OCI-LY3 (cell line): ENCODE data around the gene SPINT3.

ENCODE experiments used
- H2AFZ ChIP-seq: fragments of 200-600, 300-600 bp; shearing (Covaris generic); 2 replicates; pipeline ENCODE4 v1.6.0; 2014; ENCODE audit warnings: antibody characterized with exemption, low read depth, low read length
- H3K27ac ChIP-seq: fragments of 200-600, 300-600 bp; sonication (generic); 2 replicates; pipeline ENCODE4 v1.5.1; 2014; ENCODE audit warnings: mild to moderate bottlenecking, low read length, moderate library complexity, mixed read lengths
- H3K27me3 ChIP-seq: fragments of 200-600, 300-600 bp; sonication (generic); 2 replicates; pipeline ENCODE4 v1.6.1; 2014; ENCODE audit warnings: low read depth, low read length, mixed read lengths
- H3K36me3 ChIP-seq: fragments of 200-600, 300-600 bp; sonication (generic); replicated peaks from 2 replicates; pipeline ENCODE3; 2014; ENCODE audit warnings: low read depth, low read length, mixed read lengths
- H3K4me1 ChIP-seq: fragments of 300-600, 200-600 bp; sonication (generic); 2 replicates; pipeline ENCODE4 v1.6.1; 2014; ENCODE audit warnings: low read length, mixed read lengths
- H3K4me2 ChIP-seq: fragments of 200-600, 300-600 bp; sonication (generic); 2 replicates; pipeline ENCODE4 v1.6.1; 2014; ENCODE audit warnings: low read length, mixed read lengths
- H3K4me3 ChIP-seq: fragments of 300-600, 200-600 bp; sonication (generic); 2 replicates; pipeline ENCODE4 v1.5.1; 2014; ENCODE audit warnings: antibody characterized with exemption, mild to moderate bottlenecking, low read length, moderate library complexity
- H3K79me2 ChIP-seq: fragments of 300-600, 200-600 bp; shearing (Covaris generic); 2 replicates; pipeline ENCODE4 v1.6.1; 2014; ENCODE audit warnings: mild to moderate bottlenecking, low read length, mixed read lengths
- H3K9ac ChIP-seq: fragments of 300-600, 200-600 bp; shearing (Covaris generic); 2 replicates; pipeline ENCODE4 v1.6.0; 2014; ENCODE audit warnings: mild to moderate bottlenecking, low read length, moderate library complexity
- H3K9me3 ChIP-seq: fragments of 200-600, 300-600 bp; shearing (Covaris generic); 2 replicates; pipeline ENCODE4 v1.6.1; 2014; ENCODE audit warnings: low read length, mixed read lengths; ENCODE audit not compliant: insufficient read depth
- H4K20me1 ChIP-seq: fragments of 200-600, 300-600 bp; sonication (generic); 2 replicates; pipeline ENCODE4 v1.6.1; 2016; ENCODE audit warnings: low read length, mixed read lengths; ENCODE audit not compliant: insufficient read depth
- EZH2phosphoT487 ChIP-seq: fragments of 200-600 bp; shearing (Covaris generic); IDR thresholded peaks from 2 replicates; pipeline ENCODE4 v1.6.1; 2018; ENCODE audit warnings: antibody characterized with exemption, mixed run types, low read depth
- TF ChIP-seq, protein P1 (sequence below): fragments of 200-600, 300-600 bp; sonication (generic); IDR thresholded peaks from 2 replicates; pipeline ENCODE4 v1.5.1; 2014; ENCODE audit warnings: antibody characterized with exemption, low read length, low read depth

SPINT3 gene

DNA sequence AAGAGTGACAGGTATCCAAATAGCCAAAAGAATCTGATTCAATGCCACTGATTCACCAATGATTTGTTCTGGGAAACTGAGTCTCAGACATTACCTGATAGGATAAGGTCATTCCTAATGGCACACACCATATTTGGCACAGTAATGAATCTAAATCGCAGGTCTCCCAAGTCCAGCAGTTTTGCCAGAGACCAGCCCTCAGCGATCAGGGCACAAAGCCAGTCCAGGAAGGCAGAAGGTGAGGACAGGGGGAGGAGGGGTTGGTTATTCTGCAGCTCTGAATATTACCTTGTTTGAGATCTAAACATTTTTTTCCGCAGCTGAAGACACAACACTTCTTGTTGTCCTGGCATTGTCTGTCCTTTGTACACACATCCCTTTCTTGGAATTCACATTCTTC is 29.9 kb upstream of the SPINT3 start:
- Histone ChIP-seq H3K9me3 (no peaks in the 10 kb centered on the region), H3K27me3 (peaks cover 87% of the 10 kb centered on the region)
- no peak for TF ChIP-seq EZH2phosphoT487
- TF ChIP-seq, protein P1, sequence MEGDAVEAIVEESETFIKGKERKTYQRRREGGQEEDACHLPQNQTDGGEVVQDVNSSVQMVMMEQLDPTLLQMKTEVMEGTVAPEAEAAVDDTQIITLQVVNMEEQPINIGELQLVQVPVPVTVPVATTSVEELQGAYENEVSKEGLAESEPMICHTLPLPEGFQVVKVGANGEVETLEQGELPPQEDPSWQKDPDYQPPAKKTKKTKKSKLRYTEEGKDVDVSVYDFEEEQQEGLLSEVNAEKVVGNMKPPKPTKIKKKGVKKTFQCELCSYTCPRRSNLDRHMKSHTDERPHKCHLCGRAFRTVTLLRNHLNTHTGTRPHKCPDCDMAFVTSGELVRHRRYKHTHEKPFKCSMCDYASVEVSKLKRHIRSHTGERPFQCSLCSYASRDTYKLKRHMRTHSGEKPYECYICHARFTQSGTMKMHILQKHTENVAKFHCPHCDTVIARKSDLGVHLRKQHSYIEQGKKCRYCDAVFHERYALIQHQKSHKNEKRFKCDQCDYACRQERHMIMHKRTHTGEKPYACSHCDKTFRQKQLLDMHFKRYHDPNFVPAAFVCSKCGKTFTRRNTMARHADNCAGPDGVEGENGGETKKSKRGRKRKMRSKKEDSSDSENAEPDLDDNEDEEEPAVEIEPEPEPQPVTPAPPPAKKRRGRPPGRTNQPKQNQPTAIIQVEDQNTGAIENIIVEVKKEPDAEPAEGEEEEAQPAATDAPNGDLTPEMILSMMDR = no peak

DNA sequence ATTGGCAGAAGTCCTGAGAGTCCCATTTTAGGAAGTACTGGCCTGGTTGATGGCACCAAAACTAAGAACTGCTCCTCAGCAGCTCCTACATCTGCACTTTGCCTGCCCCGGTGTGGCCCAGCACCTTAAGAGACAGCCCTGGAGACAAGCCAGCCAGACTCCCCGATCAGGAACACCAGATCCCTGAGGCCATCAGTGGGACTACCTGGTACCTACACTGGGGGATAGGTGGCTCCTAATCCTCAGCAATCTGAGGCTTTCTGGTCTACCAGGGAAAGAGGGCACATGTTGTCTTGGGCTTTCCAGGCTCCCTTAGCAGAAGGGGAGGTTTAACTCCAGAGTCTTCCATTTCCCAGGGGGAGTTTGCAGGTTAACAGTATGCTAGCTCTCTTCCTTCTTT is 24.0 kb upstream of the SPINT3 start, which contains the start of gene WFDC6:
WFDC6 (minus strand) TSS at position 101 of the 400 bp plus-strand sequence; CDS start at position 26, 75 bp downstream.
- Histone ChIP-seq H3K4me1 (no peaks in the 10 kb centered on the region), H3K4me2 (no peak within 1 kb of the TSS), H3K4me3 (no peak within 1 kb of the TSS), H4K20me1 (no peaks in the 10 kb centered on the region), H3K79me2 (no peaks in the 10 kb centered on the region), H3K36me3 (no peaks in the 10 kb centered on the region), H3K27me3 (peaks cover 95% of the 10 kb centered on the region), H3K27ac (no peak within 1 kb of the TSS), H3K9ac (no peak within 1 kb of the TSS), H2AFZ (no peak within 1 kb of the TSS), H3K9me3 (no peaks in the 10 kb centered on the region)
- TF ChIP-seq, protein P1 = no peak
- TF ChIP-seq EZH2phosphoT487 = no peak

More for the DNA sequence above, 29.9 kb upstream of the SPINT3 start:
- Histone ChIP-seq H3K4me2 (no peak overlapping the region), H3K4me1 (no peaks in the 10 kb centered on the region), H3K36me3 (no peaks in the 10 kb centered on the region), H3K9ac (no peak overlapping the region), H3K79me2 (no peaks in the 10 kb centered on the region), H3K4me3 (no peak overlapping the region), H4K20me1 (no peaks in the 10 kb centered on the region), H2AFZ (no peak overlapping the region), H3K27ac (no peak overlapping the region)

DNA sequence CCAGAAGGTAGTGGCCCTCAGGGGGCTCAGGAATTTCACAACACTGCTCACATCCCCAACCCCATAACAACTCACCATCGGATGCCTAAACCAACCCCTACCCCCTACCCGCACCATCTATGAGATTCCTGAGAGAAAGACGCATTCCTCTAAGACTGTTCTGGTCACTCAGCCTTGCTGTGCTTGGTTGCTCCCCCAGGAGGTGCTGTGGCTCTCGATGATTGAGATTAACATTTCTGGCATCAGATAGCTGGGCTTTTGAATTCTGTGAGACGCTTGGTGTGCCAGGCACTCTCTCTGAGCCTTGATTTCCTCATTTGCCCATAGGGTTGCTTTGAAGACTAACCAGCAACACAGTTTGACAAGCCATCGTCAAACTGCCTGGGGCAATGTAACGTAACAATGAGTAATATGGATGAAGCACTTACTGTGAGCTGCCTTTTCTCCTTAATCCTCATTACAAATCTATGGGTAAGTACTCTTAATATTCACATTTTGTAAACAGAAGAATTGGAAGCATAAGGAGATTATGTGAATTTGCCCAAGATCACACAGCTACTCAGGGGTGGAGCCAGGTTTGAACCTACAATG is 22.9 kb upstream of the SPINT3 start:
- no peak overlapping the region for H3K4me3 ChIP-seq
- H4K20me1 ChIP-seq = no peaks in the 10 kb centered on the region
- no peaks in the 10 kb centered on the region for H3K36me3 ChIP-seq
- no peak overlapping the region for H2AFZ ChIP-seq
- no peak overlapping the region for H3K4me2 ChIP-seq
- H3K9me3 ChIP-seq = no peaks in the 10 kb centered on the region
- H3K27ac ChIP-seq = no peak overlapping the region
- TF ChIP-seq, protein P1 = no peak
- no peak for TF ChIP-seq EZH2phosphoT487
- no peak overlapping the region for H3K9ac ChIP-seq
- peaks cover 90% of the 10 kb centered on the region for H3K27me3 ChIP-seq
- no peaks in the 10 kb centered on the region for H3K4me1 ChIP-seq
- no peaks in the 10 kb centered on the region for H3K79me2 ChIP-seq

DNA sequence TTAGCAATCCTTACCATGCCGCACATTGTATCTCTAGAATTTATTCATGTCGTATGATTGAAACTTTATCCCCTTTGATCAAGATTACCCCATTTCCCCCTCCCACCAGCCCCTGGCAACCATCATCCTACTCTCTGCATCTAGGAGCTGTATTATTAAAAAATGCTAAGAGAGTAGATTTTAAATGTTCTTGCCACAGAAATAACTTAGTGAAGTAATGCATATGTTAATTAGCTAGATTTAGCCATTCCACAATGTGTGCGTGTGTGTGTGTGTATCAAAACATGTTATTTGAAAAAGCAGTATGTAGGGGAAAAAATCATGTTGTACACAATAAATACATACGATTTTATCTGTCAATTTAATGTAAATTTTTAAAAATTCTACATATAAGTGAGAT is 11.9 kb upstream of the SPINT3 start:
- TF ChIP-seq, protein P1 = no peak
- no peak for TF ChIP-seq EZH2phosphoT487
- Histone ChIP-seq H3K4me3 (no peak overlapping the region), H3K27me3 (peaks cover 48% of the 10 kb centered on the region), H3K27ac (no peak overlapping the region), H3K9me3 (no peaks in the 10 kb centered on the region), H3K36me3 (no peaks in the 10 kb centered on the region), H3K9ac (no peak overlapping the region), H2AFZ (no peak overlapping the region), H4K20me1 (no peaks in the 10 kb centered on the region), H3K4me2 (no peak overlapping the region), H3K79me2 (no peaks in the 10 kb centered on the region), H3K4me1 (peaks cover 14% of the 10 kb centered on the region)
